Measurements from ENCODE around the gene KDM4C. TPM values are rescaled to one million over a fixed set of nuclear protein-coding genes. Genes with fewer than 3 reads are reported as not detected.

KDM4C gene
- total and polyA plus RNA-seq, 4 donors: 9.5 to 54.4 (median 28.3) TPM

DNA sequence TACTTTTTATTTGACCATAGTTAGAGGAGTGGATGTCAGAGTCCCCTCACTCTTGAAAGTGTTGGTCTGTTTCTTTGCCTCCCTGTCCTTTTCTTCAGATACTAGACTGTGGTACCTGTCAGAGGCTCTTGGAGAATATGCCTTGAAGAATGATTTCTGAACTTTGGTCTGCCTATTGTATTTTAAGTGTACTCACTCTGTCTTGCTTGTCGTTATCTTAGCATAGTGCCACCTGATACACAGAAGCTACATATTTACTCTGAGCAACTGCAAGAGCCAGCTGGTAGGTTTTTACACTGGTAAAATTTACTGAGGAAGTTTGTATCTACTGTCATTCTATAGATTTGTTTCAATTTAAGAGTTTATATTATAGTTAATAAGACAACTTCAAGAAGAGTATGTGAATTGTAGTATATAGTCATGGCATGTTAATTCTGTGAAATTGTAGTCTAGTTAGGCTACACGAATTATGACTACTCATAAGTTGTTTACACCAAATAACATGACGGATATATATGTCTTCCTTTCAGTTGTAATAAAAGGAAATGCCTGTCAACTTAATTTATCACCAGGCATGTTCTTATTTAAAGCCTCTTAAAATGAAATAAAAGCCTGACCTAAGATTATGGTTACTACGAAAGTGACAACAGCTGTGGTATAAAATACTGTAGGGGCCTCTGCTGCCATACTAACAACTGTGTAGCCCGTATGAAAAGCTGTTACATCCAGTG, 201.7 kb downstream of the KDM4C start:
- intact Hi-C loops (cut with DNase I): no loop called here
- Histone ChIP-seq H3K9me3 (ENCODE audit: control insufficient read depth, low read length) (no peaks in the 10 kb centered on the region), H3K36me3 (ENCODE audit: control insufficient read depth in 1 of 2, insufficient read depth in 2 of 2, low read length in 1 of 2) (peaks cover 2 to 3% of the 10 kb centered on the region in 2 donors), H3K4me3 (ENCODE audit: low read length in 2 of 2) (no peak overlapping the region), H3K4me1 (ENCODE audit: control insufficient read depth in 1 of 2, insufficient read depth in 2 of 2, low read length in 2 of 2) (peaks cover 0 to 2% of the 10 kb centered on the region in 2 donors), H3K27ac (ENCODE audit: low read depth in 1 of 2, low read length in 2 of 2) (no peak overlapping the region), H3K27me3 (ENCODE audit: control insufficient read depth in 1 of 2, insufficient read depth in 2 of 2, low read length in 1 of 2) (no peaks in the 10 kb centered on the region)
- 93% methylated on average over 5 of the region's 5 CpGs for WGBS, 2 donors
- ATAC-seq (ENCODE audit: low FRiP score): no peak
- no peak for DNase-seq

DNA sequence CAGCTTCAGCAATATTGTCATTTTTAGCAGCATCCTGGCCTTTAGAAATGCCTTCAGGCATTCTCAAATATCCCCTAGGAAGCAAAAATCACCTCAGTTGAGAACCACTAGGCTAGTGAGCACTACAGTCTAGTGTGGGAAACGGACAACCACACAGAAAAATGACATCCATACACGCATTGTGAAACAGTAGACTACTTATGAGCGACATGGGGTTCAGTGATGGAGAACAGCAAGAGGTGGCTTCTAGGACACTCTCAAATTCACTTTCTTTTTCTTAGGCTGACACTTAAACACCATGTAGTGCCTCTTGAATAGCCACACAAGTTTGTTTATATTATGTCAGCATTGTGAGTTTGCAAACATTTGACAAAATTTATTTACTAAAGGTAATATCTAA, 203.0 kb downstream of the KDM4C start:
- no peaks in the 10 kb centered on the region for H3K27me3 ChIP-seq (ENCODE audit: control insufficient read depth in 1 of 2, insufficient read depth in 2 of 2, low read length in 1 of 2)
- H3K4me1 ChIP-seq (ENCODE audit: control insufficient read depth in 1 of 2, insufficient read depth in 2 of 2, low read length in 2 of 2): peaks cover 0 to under 1% of the 10 kb centered on the region in 2 donors
- ATAC-seq (ENCODE audit: low FRiP score) (no peak), DNase-seq (no peak)
- intact Hi-C loops (cut with DNase I): no loop called here
- no peak overlapping the region for H3K27ac ChIP-seq (ENCODE audit: low read depth in 1 of 2, low read length in 2 of 2)
- 96 to 98% methylated on average over 3 of the region's 3 CpGs for WGBS, 2 donors
- peaks cover 2 to 3% of the 10 kb centered on the region in 2 donors for H3K36me3 ChIP-seq (ENCODE audit: control insufficient read depth in 1 of 2, insufficient read depth in 2 of 2, low read length in 1 of 2)
- H3K4me3 ChIP-seq (ENCODE audit: low read length in 2 of 2): no peak overlapping the region
- no peaks in the 10 kb centered on the region for H3K9me3 ChIP-seq (ENCODE audit: control insufficient read depth, low read length)

DNA sequence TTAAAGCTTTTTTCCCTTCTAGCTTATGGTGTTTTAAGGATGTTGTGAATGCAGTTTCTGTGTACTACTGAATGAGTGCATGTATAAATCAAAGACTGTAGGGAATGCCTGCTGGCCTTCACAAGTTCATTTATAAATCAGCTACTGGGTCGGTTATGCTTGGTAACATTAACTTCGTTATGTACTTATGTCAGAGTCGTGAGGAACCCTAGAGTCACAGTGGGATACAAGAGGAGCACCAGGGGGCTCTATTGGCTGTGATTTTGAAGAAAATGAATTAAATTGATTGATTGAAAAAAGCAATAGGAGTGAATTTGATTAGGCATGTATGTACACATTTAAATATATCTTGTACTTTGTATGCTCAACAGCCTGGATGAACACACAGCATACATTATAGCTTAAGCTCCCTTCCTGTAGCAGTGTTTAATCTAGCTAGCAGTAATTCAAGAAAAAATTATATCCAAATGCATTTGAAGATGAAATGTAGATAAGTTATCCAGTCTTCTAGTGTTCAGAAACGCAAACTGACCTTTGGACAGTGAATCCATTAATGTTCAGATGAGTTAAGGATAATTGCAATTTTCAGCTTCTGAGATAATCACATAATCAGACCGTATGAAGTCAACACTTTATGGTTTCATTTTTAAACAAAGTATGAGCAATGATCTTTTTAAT, 204.2 kb downstream of the KDM4C start:
- intact Hi-C loops (cut with DNase I): no loop called here
- Histone ChIP-seq H3K4me1 (ENCODE audit: control insufficient read depth in 1 of 2, insufficient read depth in 2 of 2, low read length in 2 of 2) (no peaks in the 10 kb centered on the region), H3K4me3 (ENCODE audit: low read length in 2 of 2) (no peak overlapping the region), H3K27me3 (ENCODE audit: control insufficient read depth in 1 of 2, insufficient read depth in 2 of 2, low read length in 1 of 2) (no peaks in the 10 kb centered on the region), H3K9me3 (ENCODE audit: control insufficient read depth, low read length) (no peaks in the 10 kb centered on the region), H3K36me3 (ENCODE audit: control insufficient read depth in 1 of 2, insufficient read depth in 2 of 2, low read length in 1 of 2) (peaks cover 2 to 3% of the 10 kb centered on the region in 2 donors), H3K27ac (ENCODE audit: low read depth in 1 of 2, low read length in 2 of 2) (no peak overlapping the region)
- ATAC-seq (ENCODE audit: low FRiP score) (no peak), DNase-seq (no peak)
- 91 to 92% methylated on average over 5 of the region's 5 CpGs for WGBS, 2 donors

- no peak overlapping the region for H3K27ac ChIP-seq (ENCODE audit: low read depth in 1 of 2, low read length in 2 of 2)
- intact Hi-C loops (cut with DNase I): no loop called here
- ATAC-seq (ENCODE audit: low FRiP score): no peak
- H3K36me3 ChIP-seq (ENCODE audit: control insufficient read depth in 1 of 2, insufficient read depth in 2 of 2, low read length in 1 of 2): peaks cover 0 to 2% of the 10 kb centered on the region in 2 donors
- H3K4me3 ChIP-seq (ENCODE audit: low read length in 2 of 2): no peak overlapping the region
- H3K4me1 ChIP-seq (ENCODE audit: control insufficient read depth in 1 of 2, insufficient read depth in 2 of 2, low read length in 2 of 2): no peaks in the 10 kb centered on the region
- WGBS, 2 donors: 96 to 100% methylated on average over 1 of the region's 1 CpG
- H3K27me3 ChIP-seq (ENCODE audit: control insufficient read depth in 1 of 2, insufficient read depth in 2 of 2, low read length in 1 of 2): no peaks in the 10 kb centered on the region
- DNase-seq: no peak
- no peaks in the 10 kb centered on the region for H3K9me3 ChIP-seq (ENCODE audit: control insufficient read depth, low read length)
These were observed 207.8 kb downstream of the KDM4C start for GRCh38 chr9:6965566-6965965.

DNA sequence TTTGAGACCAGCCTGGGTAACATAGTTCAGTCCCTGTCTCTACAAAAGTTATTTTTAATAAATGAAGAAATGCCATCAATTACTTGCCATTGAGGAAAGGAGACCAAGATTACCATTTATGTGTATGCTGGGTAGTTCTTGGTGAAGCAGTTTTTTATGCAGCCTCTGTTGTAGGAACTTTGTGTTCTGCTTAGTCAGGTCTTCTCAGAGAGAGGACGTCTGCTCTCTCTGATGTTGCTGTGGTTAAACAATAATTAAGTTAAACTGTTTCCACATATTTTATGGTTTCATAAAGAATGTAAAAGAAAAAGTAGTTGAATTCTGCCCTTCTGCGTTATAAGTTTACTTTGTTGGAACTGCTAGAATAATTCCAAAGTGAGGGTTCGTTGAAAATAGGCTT, 210.5 kb downstream of the KDM4C start:
- H3K27me3 ChIP-seq (ENCODE audit: control insufficient read depth in 1 of 2, insufficient read depth in 2 of 2, low read length in 1 of 2): no peaks in the 10 kb centered on the region
- H3K4me3 ChIP-seq (ENCODE audit: low read length in 2 of 2): no peak overlapping the region
- no peaks in the 10 kb centered on the region for H3K9me3 ChIP-seq (ENCODE audit: control insufficient read depth, low read length)
- no peak overlapping the region for H3K27ac ChIP-seq (ENCODE audit: low read depth in 1 of 2, low read length in 2 of 2)
- DNase-seq (no peak), ATAC-seq (ENCODE audit: low FRiP score) (no peak)
- intact Hi-C loops (cut with DNase I): no loop called here
- no peaks in the 10 kb centered on the region for H3K36me3 ChIP-seq (ENCODE audit: control insufficient read depth in 1 of 2, insufficient read depth in 2 of 2, low read length in 1 of 2)
- WGBS, 2 donors: 66 to 70% methylated on average over 3 of the region's 3 CpGs
- no peaks in the 10 kb centered on the region for H3K4me1 ChIP-seq (ENCODE audit: control insufficient read depth in 1 of 2, insufficient read depth in 2 of 2, low read length in 2 of 2)

GRCh38 chr9:6969805-6970204, 212.0 kb downstream of the KDM4C start:
- DNase-seq (no peak), ATAC-seq (ENCODE audit: low FRiP score) (no peak)
- 90 to 97% methylated on average over 3 of the region's 3 CpGs for WGBS, 2 donors
- Histone ChIP-seq H3K9me3 (ENCODE audit: control insufficient read depth, low read length) (no peaks in the 10 kb centered on the region), H3K4me1 (ENCODE audit: control insufficient read depth in 1 of 2, insufficient read depth in 2 of 2, low read length in 2 of 2) (no peaks in the 10 kb centered on the region), H3K36me3 (ENCODE audit: control insufficient read depth in 1 of 2, insufficient read depth in 2 of 2, low read length in 1 of 2) (no peaks in the 10 kb centered on the region), H3K27me3 (ENCODE audit: control insufficient read depth in 1 of 2, insufficient read depth in 2 of 2, low read length in 1 of 2) (no peaks in the 10 kb centered on the region), H3K27ac (ENCODE audit: low read depth in 1 of 2, low read length in 2 of 2) (no peak overlapping the region), H3K4me3 (ENCODE audit: low read length in 2 of 2) (no peak overlapping the region)
- intact Hi-C loops (cut with DNase I): no loop called here

DNA sequence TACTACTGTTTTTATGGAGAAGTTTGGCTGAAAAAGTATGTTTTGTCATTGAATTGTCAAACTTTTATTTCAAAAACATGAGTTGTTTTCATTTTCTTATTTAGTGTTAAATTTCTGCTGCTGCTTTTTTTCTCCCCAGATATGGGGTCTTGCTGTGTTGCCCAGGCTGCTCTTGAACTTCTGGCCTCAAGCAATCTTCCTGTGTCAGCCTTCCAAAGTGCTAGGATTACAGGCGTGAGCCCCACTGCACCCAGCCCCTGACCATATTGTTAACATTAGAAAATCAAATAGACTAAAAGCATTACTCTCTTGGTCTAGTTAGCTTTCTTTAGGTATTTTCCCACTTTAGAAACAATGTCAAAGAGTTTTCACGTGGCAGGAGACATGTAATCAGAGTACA, 215.3 kb downstream of the KDM4C start:
- H3K9me3 ChIP-seq (ENCODE audit: control insufficient read depth, low read length): no peaks in the 10 kb centered on the region
- ATAC-seq (ENCODE audit: low FRiP score) (no peak), DNase-seq (no peak)
- WGBS, 2 donors: 75 to 81% methylated on average over 2 of the region's 2 CpGs
- H3K36me3 ChIP-seq (ENCODE audit: control insufficient read depth in 1 of 2, insufficient read depth in 2 of 2, low read length in 1 of 2): no peaks in the 10 kb centered on the region
- no peak overlapping the region for H3K27ac ChIP-seq (ENCODE audit: low read depth in 1 of 2, low read length in 2 of 2)
- no peaks in the 10 kb centered on the region for H3K27me3 ChIP-seq (ENCODE audit: control insufficient read depth in 1 of 2, insufficient read depth in 2 of 2, low read length in 1 of 2)
- intact Hi-C loops (cut with DNase I): no loop called here
- H3K4me3 ChIP-seq (ENCODE audit: low read length in 2 of 2): no peak overlapping the region
- no peaks in the 10 kb centered on the region for H3K4me1 ChIP-seq (ENCODE audit: control insufficient read depth in 1 of 2, insufficient read depth in 2 of 2, low read length in 2 of 2)

DNA sequence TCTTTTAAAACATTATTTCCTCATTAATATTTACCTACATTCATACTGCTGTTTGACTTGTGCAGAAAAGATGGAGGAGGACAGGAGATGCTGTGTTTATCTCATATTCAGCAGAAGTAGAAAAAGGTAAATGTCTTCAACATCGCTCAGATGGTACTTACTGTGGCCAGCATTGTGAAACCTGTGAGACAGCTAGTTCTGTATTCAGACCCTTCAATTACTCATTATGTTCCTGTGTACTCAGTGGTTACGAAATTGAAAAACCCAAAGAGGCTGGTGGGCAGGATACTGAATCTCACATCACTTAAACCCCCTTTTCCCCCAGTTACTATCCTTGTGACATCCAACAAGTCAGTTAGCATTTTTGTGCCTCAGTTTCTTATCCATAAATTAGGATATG, 216.0 kb downstream of the KDM4C start:
- DNase-seq: no peak
- ATAC-seq (ENCODE audit: low FRiP score): no peak
- no peaks in the 10 kb centered on the region for H3K27me3 ChIP-seq (ENCODE audit: control insufficient read depth in 1 of 2, insufficient read depth in 2 of 2, low read length in 1 of 2)
- 96 to 97% methylated on average over 2 of the region's 2 CpGs for WGBS, 2 donors
- intact Hi-C loops (cut with DNase I): no loop called here
- H3K36me3 ChIP-seq (ENCODE audit: control insufficient read depth in 1 of 2, insufficient read depth in 2 of 2, low read length in 1 of 2): peaks cover 0 to 2% of the 10 kb centered on the region in 2 donors
- H3K4me3 ChIP-seq (ENCODE audit: low read length in 2 of 2): no peak overlapping the region
- H3K27ac ChIP-seq (ENCODE audit: low read depth in 1 of 2, low read length in 2 of 2): no peak overlapping the region
- H3K9me3 ChIP-seq (ENCODE audit: control insufficient read depth, low read length): no peaks in the 10 kb centered on the region
- no peaks in the 10 kb centered on the region for H3K4me1 ChIP-seq (ENCODE audit: control insufficient read depth in 1 of 2, insufficient read depth in 2 of 2, low read length in 2 of 2)

GRCh38 chr9:6975198-6975597, 217.4 kb downstream of the KDM4C start:
- WGBS, 2 donors: 86 to 92% methylated on average over 2 of the region's 2 CpGs
- no peak overlapping the region for H3K4me3 ChIP-seq (ENCODE audit: low read length in 2 of 2)
- no peak for DNase-seq
- no peak overlapping the region for H3K27ac ChIP-seq (ENCODE audit: low read depth in 1 of 2, low read length in 2 of 2)
- ATAC-seq (ENCODE audit: low FRiP score): no peak
- intact Hi-C loops (cut with DNase I): no loop called here
- no peaks in the 10 kb centered on the region for H3K27me3 ChIP-seq (ENCODE audit: control insufficient read depth in 1 of 2, insufficient read depth in 2 of 2, low read length in 1 of 2)
- no peaks in the 10 kb centered on the region for H3K4me1 ChIP-seq (ENCODE audit: control insufficient read depth in 1 of 2, insufficient read depth in 2 of 2, low read length in 2 of 2)
- H3K36me3 ChIP-seq (ENCODE audit: control insufficient read depth in 1 of 2, insufficient read depth in 2 of 2, low read length in 1 of 2): peaks cover 0 to 2% of the 10 kb centered on the region in 2 donors
- H3K9me3 ChIP-seq (ENCODE audit: control insufficient read depth, low read length): no peaks in the 10 kb centered on the region
